ENCODE data around the gene SNRPD2.
"Not testable (repeated sequence)": the region's sequence is repeated elsewhere in the genome, so short reads cannot be mapped to it uniquely, and the experiment has no call there.

The SNRPD2 gene

GRCh38 chr19:45692187-45693105 lies 693 bp upstream of the SNRPD2 start, which contains the start of gene QPCTL:
Gene QPCTL (plus strand): TSS chr19:45692666. CDS start chr19:45692704, 38 bp downstream.
- Histone ChIP-seq H3K4me3 (peak within 1 kb of the TSS; percentile 85), H3K27ac (peak within 1 kb of the TSS; percentile 94 to 97)
- TF ChIP-seq, protein P1, sequence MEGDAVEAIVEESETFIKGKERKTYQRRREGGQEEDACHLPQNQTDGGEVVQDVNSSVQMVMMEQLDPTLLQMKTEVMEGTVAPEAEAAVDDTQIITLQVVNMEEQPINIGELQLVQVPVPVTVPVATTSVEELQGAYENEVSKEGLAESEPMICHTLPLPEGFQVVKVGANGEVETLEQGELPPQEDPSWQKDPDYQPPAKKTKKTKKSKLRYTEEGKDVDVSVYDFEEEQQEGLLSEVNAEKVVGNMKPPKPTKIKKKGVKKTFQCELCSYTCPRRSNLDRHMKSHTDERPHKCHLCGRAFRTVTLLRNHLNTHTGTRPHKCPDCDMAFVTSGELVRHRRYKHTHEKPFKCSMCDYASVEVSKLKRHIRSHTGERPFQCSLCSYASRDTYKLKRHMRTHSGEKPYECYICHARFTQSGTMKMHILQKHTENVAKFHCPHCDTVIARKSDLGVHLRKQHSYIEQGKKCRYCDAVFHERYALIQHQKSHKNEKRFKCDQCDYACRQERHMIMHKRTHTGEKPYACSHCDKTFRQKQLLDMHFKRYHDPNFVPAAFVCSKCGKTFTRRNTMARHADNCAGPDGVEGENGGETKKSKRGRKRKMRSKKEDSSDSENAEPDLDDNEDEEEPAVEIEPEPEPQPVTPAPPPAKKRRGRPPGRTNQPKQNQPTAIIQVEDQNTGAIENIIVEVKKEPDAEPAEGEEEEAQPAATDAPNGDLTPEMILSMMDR (IDR thresholded peaks at IDR 0.05), result no peak
- DNase-seq (ENCODE audit: low spot score), result peak; percentile 99

DNA sequence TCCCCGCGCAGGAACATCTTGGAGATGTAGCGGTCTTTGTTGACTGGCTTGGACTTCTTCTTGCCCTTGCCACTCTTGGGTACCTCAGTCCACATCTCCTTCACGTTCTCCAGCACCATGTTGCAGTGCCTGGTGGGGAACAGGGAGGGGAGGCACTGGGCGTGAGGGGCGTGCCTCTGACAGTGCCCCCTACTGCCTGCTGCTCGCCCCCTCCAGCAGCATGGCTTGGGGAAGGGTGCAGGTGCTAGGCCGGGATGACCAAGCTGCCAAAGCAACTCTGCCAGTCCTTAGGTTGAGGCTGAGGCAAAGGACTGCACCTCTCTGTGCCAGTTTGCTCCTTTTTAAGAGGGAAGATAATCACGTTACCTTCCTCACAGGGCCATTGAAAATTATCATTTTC lies 4.2 kb downstream of the SNRPD2 start:
- Histone ChIP-seq H3K27ac (no peak overlapping the region), H3K4me3 (no peak overlapping the region)
- TF ChIP-seq, protein P1 (IDR thresholded peaks at IDR 0.05), result no peak
- no peak for DNase-seq (ENCODE audit: low spot score)

DNA sequence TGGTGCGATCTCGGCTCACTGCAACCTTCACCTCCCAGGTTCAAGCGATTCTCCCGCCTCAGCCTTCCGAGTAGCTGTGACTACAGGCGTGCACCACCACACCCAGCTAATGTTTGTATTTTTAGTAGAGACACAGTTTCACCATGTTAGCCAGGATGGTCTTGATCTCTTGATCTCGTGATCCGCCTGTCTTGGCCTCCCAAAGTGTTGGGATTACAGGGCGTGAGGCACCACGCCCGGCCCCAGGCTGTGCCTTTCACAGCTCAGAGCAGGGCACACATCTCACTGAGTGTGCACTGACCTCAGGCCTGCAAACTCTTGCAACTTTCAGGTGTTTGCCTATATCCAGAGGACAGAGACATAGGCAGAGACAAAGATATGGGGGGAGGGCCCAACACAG lies 6.7 kb downstream of the SNRPD2 start:
- not testable (repeated sequence) for H3K4me3 ChIP-seq; H3K27ac ChIP-seq; DNase-seq (ENCODE audit: low spot score)

- Histone ChIP-seq H3K27ac (no peak overlapping the region), H3K4me3 (no peak overlapping the region)
- TF ChIP-seq, protein P1 (IDR thresholded peaks at IDR 0.05), result no peak
- no peak for DNase-seq (ENCODE audit: low spot score)
Observed at GRCh38 chr19:45682908-45683307, 8.8 kb downstream of the SNRPD2 start.

GRCh38 chr19:45682117-45682516 lies 9.6 kb downstream of the SNRPD2 start:
- peak overlapping the region; percentile 69 to 75 for H3K27ac ChIP-seq
- DNase-seq (ENCODE audit: low spot score), result no peak
- peak overlapping the region; percentile 63 for H3K4me3 ChIP-seq
- TF ChIP-seq, protein P1 (IDR thresholded peaks at IDR 0.05), result no peak

DNA sequence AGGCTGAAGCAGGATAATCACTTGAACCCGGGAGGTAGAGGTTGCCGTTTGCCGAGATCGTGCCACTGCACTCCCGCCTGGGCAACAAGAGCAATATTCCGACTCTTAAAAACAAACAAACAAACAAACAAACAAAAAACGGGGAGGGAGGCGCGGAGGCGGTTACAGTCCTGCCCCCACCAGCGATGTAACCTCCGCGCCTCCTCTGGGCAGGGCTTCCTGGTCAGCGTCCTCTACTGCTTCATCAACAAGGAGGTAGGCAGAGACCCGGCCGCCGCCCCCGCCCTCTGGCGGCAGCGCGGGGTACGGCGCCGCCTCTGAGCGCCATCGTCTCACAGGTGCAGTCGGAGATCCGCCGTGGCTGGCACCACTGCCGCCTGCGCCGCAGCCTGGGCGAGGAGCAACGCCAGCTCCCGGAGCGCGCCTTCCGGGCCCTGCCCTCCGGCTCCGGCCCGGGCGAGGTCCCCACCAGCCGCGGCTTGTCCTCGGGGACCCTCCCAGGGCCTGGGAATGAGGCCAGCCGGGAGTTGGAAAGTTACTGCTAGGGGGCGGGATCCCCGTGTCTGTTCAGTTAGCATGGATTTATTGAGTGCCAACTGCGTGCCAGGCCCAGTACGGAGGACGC lies 10.2 kb downstream of the SNRPD2 start:
- DNase-seq (ENCODE audit: low spot score), result peak; percentile 92
- Histone ChIP-seq H3K27ac (peak overlapping the region; percentile 69 to 75), H3K4me3 (peak overlapping the region; percentile 63)
- TF ChIP-seq, protein P1 (IDR thresholded peaks at IDR 0.05), result peak; percentile 92

DNA sequence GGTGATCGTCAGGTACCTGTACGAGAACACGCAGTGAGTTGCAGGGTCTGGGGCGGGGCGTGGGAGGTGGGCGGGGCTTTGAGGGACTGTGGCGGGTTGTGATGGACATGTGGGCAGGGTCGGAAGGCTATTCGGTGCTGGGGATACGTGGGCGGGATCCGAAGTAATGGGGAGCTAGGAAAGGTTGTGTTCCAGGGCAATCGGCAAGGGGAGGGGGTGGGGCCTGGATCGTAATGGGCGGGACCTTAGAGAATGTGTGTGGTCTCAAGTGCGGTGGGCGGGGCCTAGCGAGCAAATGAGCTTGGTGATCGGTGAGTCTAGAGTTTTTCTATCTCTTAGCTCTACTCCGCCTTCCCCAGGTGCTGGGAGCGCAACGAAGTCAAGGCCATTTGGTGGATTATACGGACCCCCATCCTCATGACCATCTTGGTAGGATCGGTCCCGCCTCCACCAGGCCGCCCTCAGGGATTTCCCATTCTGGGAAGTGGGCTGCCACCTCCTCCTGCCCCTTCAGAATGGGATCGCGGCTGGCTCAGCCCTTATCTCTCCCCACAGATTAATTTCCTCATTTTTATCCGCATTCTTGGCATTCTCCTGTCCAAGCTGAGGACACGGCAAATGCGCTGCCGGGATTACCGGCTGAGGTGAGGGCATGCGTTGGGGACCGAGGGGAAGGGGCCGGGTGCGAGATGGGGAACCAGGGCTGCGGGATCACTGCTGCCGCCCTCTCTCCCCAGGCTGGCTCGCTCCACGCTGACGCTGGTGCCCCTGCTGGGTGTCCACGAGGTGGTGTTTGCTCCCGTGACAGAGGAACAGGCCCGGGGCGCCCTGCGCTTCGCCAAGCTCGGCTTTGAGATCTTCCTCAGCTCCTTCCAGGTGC lies 14.2 kb downstream of the SNRPD2 start:
- Histone ChIP-seq H3K27ac (no peak overlapping the region), H3K4me3 (peak overlapping the region; percentile 54)
- DNase-seq (ENCODE audit: low spot score), result no peak
- TF ChIP-seq, protein P1 (IDR thresholded peaks at IDR 0.05), result no peak

Measured in coronary artery (tissue), 2 donors.